Ramos (cell line): ENCODE data around the gene DHX29.

Source experiments
- in situ Hi-C: fragments of 300-500 bp; cut with MboI; formaldehyde crosslinking; loops from one replicate; pipeline ENCODE4 v1.14.3; 2022; ENCODE audit warnings: low sequenced_read_pairs; ENCODE audit not compliant: unreplicated experiment

Gene DHX29

GRCh38 chr5:55316837-55317236, 9.3 kb upstream of the DHX29 start:
- in situ Hi-C loops: no loop called here

- in situ Hi-C loops: no loop called here
Measured at GRCh38 chr5:55316289-55316688, 8.8 kb upstream of the DHX29 start.

GRCh38 chr5:55313870-55314617, 6.5 kb upstream of the DHX29 start:
- in situ Hi-C loops: no loop called here

- in situ Hi-C loops: no loop called here
Measured at GRCh38 chr5:55308254-55308836, 851 bp upstream of the DHX29 start.

GRCh38 chr5:55306641-55307382, 682 bp downstream of the DHX29 start:
- in situ Hi-C loops: no loop called here

GRCh38 chr5:55305345-55305744, 2.1 kb downstream of the DHX29 start:
- in situ Hi-C loops: no loop called here

GRCh38 chr5:55304584-55304983, 2.9 kb downstream of the DHX29 start:
- in situ Hi-C loops: no loop called here

- in situ Hi-C loops: no loop called here
Measured at GRCh38 chr5:55303238-55303690, 4.2 kb downstream of the DHX29 start.

GRCh38 chr5:55300890-55301289, 6.6 kb downstream of the DHX29 start:
- in situ Hi-C loops: no loop called here

GRCh38 chr5:55294935-55295334, 12.6 kb downstream of the DHX29 start:
- in situ Hi-C loops: no loop called here

- in situ Hi-C loops: no loop called here
Measured at GRCh38 chr5:55290991-55291390, 16.5 kb downstream of the DHX29 start.

GRCh38 chr5:55289808-55290207, 17.7 kb downstream of the DHX29 start:
- in situ Hi-C loops: no loop called here

GRCh38 chr5:55286411-55286933, 21.0 kb downstream of the DHX29 start:
- in situ Hi-C loops: no loop called here

- in situ Hi-C loops: no loop called here
Measured at GRCh38 chr5:55278778-55279177, 28.7 kb downstream of the DHX29 start.

- in situ Hi-C loops: no loop called here
Measured at GRCh38 chr5:55276771-55277170, 30.7 kb downstream of the DHX29 start.

- in situ Hi-C loops: no loop called here
Measured at GRCh38 chr5:55258339-55258738, 49.2 kb downstream of the DHX29 start.

- in situ Hi-C loops: no loop called here
Measured at GRCh38 chr5:55254802-55255201, 52.7 kb downstream of the DHX29 start.

- in situ Hi-C loops: no loop called here
Measured at GRCh38 chr5:55250064-55250463, 57.4 kb downstream of the DHX29 start.

- in situ Hi-C loops: no loop called here
Measured at GRCh38 chr5:55241746-55242145, 65.7 kb downstream of the DHX29 start.

- in situ Hi-C loops: no loop called here
Measured at GRCh38 chr5:55236800-55237199, 70.7 kb downstream of the DHX29 start.

GRCh38 chr5:55234121-55234700, 73.3 kb downstream of the DHX29 start:
- in situ Hi-C loops: no loop called here
